Effector memory CD4-positive, alpha-beta T cell (primary cell): ENCODE results near the gene AHNAK.
"Not testable (repeated sequence)": the region's sequence is repeated elsewhere in the genome, so short reads cannot be mapped to it uniquely, and the experiment has no call there.

Source experiments
- DNase-seq, 3 donors: peaks; one replicate each; pipeline ENCODE4 v3.0.0-alpha.2; 2020
- H3K27ac ChIP-seq: 2 replicates; pipeline ENCODE4 v1.7.0; 2013; ENCODE audit warnings: mild to moderate bottlenecking, low read length, moderate library complexity; ENCODE audit not compliant: insufficient read depth, poor library complexity, severe bottlenecking
- H3K27me3 ChIP-seq: replicated peaks from 2 replicates; pipeline ENCODE4 v1.7.0; 2013; ENCODE audit warnings: mild to moderate bottlenecking, low read length; ENCODE audit not compliant: insufficient read depth, control insufficient read depth, poor library complexity, severe bottlenecking
- H3K36me3 ChIP-seq: 2 replicates; pipeline ENCODE4 v1.7.0; 2013; ENCODE audit warnings: mild to moderate bottlenecking, low read length, moderate library complexity; ENCODE audit not compliant: control insufficient read depth, insufficient read depth
- H3K4me1 ChIP-seq: 2 replicates; pipeline ENCODE4 v1.7.0; 2013; ENCODE audit warnings: low read length, mild to moderate bottlenecking; ENCODE audit not compliant: control insufficient read depth, insufficient read depth, poor library complexity, severe bottlenecking
- H3K4me3 ChIP-seq: 2 replicates; pipeline ENCODE4 v1.7.0; 2013; ENCODE audit warnings: low read length, low read depth, mild to moderate bottlenecking; ENCODE audit not compliant: insufficient read depth, poor library complexity, severe bottlenecking
- H3K9me3 ChIP-seq: 2 replicates; pipeline ENCODE4 v1.7.0; 2013; ENCODE audit warnings: mild to moderate bottlenecking, low read length, moderate library complexity; ENCODE audit not compliant: control insufficient read depth

The AHNAK gene

GRCh38 chr11:62559626-62560025 is 13.0 kb upstream of the AHNAK start:
- Histone ChIP-seq H3K36me3 (peaks cover 25% of the 10 kb centered on the region), H3K4me1 (peaks cover 60% of the 10 kb centered on the region), H3K27ac (peak overlapping the region; percentile 99)
- H3K4me3 ChIP-seq, H3K27me3 ChIP-seq, H3K9me3 ChIP-seq, DNase-seq: not testable (repeated sequence)

- Histone ChIP-seq H3K36me3 (peaks cover 25% of the 10 kb centered on the region), H3K9me3 (no peaks in the 10 kb centered on the region), H3K27ac (peak overlapping the region; percentile 99), H3K4me1 (peaks cover 64% of the 10 kb centered on the region), H3K27me3 (no peaks in the 10 kb centered on the region), H3K4me3 (no peak overlapping the region)
- no peak for DNase-seq
Measured at GRCh38 chr11:62559204-62559603, 12.6 kb upstream of the AHNAK start.

- H3K27ac ChIP-seq = peak overlapping the region; percentile 99
- H3K27me3 ChIP-seq = no peaks in the 10 kb centered on the region
- H3K4me3 ChIP-seq = peak overlapping the region; percentile 7
- peaks cover 23% of the 10 kb centered on the region for H3K36me3 ChIP-seq
- H3K9me3 ChIP-seq = no peaks in the 10 kb centered on the region
- DNase-seq = no peak
- peaks cover 69% of the 10 kb centered on the region for H3K4me1 ChIP-seq
Measured at GRCh38 chr11:62558669-62559068, 12.1 kb upstream of the AHNAK start.

- H3K4me3 ChIP-seq = peak overlapping the region; percentile 44
- H3K36me3 ChIP-seq = peaks cover 6% of the 10 kb centered on the region
- peak overlapping the region; percentile 99 for H3K27ac ChIP-seq
- peak in 2 of 3 donors; percentile 40 to 43 for DNase-seq
- H3K27me3 ChIP-seq = no peaks in the 10 kb centered on the region
- H3K9me3 ChIP-seq = no peaks in the 10 kb centered on the region
- H3K4me1 ChIP-seq = peaks cover 86% of the 10 kb centered on the region
Measured at GRCh38 chr11:62556875-62557631, 10.4 kb upstream of the AHNAK start.

- Histone ChIP-seq H3K9me3 (no peaks in the 10 kb centered on the region), H3K27me3 (no peaks in the 10 kb centered on the region), H3K36me3 (peaks cover 6% of the 10 kb centered on the region), H3K27ac (peak overlapping the region; percentile 99), H3K4me1 (peaks cover 91% of the 10 kb centered on the region), H3K4me3 (peak overlapping the region; percentile 44)
- DNase-seq = peak; percentile 76 to 83 (median 78)
Measured at GRCh38 chr11:62556108-62556874, 9.7 kb upstream of the AHNAK start.

GRCh38 chr11:62555464-62556107 is 9.0 kb upstream of the AHNAK start:
- peaks cover 6% of the 10 kb centered on the region for H3K36me3 ChIP-seq
- H3K9me3 ChIP-seq = no peaks in the 10 kb centered on the region
- peak overlapping the region; percentile 44 for H3K4me3 ChIP-seq
- no peaks in the 10 kb centered on the region for H3K27me3 ChIP-seq
- H3K4me1 ChIP-seq = peaks cover 93% of the 10 kb centered on the region
- peak overlapping the region; percentile 99 for H3K27ac ChIP-seq
- DNase-seq = peak; percentile 67 to 73 (median 69)

GRCh38 chr11:62554387-62555167 is 8.0 kb upstream of the AHNAK start:
- H3K27me3 ChIP-seq = no peaks in the 10 kb centered on the region
- H3K9me3 ChIP-seq = no peaks in the 10 kb centered on the region
- H3K36me3 ChIP-seq = peaks cover 1% of the 10 kb centered on the region
- DNase-seq = no peak
- H3K27ac ChIP-seq = peak overlapping the region; percentile 99
- peak overlapping the region; percentile 21 for H3K4me3 ChIP-seq
- H3K4me1 ChIP-seq = peaks cover 90% of the 10 kb centered on the region

- DNase-seq = no peak
- Histone ChIP-seq H3K27me3 (no peaks in the 10 kb centered on the region), H3K36me3 (no peaks in the 10 kb centered on the region), H3K4me1 (peaks cover 83% of the 10 kb centered on the region), H3K9me3 (no peaks in the 10 kb centered on the region), H3K4me3 (no peak overlapping the region), H3K27ac (peak overlapping the region; percentile 99)
Measured at GRCh38 chr11:62553839-62554361, 7.3 kb upstream of the AHNAK start.

GRCh38 chr11:62553080-62553838 is 6.7 kb upstream of the AHNAK start:
- Histone ChIP-seq H3K9me3 (no peaks in the 10 kb centered on the region), H3K4me3 (peak overlapping the region; percentile 30), H3K27ac (peak overlapping the region; percentile 99), H3K36me3 (no peaks in the 10 kb centered on the region), H3K4me1 (peaks cover 77% of the 10 kb centered on the region), H3K27me3 (no peaks in the 10 kb centered on the region)
- DNase-seq = peak; percentile 41 to 65 (median 59)
